ENCODE measurements around the gene PDLIM5.

The PDLIM5 gene

DNA sequence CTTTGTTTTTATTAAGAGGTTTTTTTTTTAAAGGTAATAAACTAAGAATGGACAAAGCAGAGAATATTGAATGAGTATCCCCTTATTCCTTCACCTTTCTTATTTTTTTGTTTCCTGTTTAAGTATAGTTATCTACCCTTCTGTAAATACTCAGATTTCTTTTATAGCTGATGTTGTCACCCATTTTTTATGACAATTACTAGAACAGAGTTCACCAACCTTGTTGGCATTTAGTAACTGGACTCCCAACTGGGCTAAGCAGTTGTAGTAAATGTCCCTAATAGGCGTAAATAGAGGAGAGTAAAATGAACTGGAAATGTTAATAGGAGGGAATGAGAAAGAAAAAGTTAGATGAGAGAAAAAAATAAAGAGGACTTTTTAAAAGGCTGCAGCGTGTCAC, 9.8 kb downstream of the PDLIM5 start:
- TF ChIP-seq, protein P1, sequence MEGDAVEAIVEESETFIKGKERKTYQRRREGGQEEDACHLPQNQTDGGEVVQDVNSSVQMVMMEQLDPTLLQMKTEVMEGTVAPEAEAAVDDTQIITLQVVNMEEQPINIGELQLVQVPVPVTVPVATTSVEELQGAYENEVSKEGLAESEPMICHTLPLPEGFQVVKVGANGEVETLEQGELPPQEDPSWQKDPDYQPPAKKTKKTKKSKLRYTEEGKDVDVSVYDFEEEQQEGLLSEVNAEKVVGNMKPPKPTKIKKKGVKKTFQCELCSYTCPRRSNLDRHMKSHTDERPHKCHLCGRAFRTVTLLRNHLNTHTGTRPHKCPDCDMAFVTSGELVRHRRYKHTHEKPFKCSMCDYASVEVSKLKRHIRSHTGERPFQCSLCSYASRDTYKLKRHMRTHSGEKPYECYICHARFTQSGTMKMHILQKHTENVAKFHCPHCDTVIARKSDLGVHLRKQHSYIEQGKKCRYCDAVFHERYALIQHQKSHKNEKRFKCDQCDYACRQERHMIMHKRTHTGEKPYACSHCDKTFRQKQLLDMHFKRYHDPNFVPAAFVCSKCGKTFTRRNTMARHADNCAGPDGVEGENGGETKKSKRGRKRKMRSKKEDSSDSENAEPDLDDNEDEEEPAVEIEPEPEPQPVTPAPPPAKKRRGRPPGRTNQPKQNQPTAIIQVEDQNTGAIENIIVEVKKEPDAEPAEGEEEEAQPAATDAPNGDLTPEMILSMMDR (IDR thresholded peaks at IDR 0.05; ENCODE audit: low read depth, low read length): no peak
- no peak for DNase-seq (ENCODE audit: extremely low read depth, low read depth)

DNA sequence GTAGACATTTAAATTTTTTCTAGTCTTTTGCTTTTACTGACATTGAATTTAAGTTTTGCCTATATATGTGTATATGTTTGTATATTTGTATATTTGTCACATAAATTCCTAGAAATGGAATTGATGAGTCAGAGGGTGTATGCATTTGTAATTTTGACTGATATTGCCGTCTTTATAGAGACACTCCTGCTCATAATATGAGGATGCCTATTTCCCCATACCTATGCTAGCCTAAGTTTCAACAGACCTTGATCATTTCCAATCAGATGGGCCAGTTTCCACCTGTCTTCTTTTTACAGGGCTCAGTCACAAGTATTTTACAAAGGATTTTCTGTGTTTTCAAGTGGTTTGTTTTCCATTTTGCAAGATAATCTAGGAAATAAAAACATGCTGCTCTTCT, 10.8 kb downstream of the PDLIM5 start:
- no peak for DNase-seq (ENCODE audit: extremely low read depth, low read depth)
- TF ChIP-seq, protein P1 (IDR thresholded peaks at IDR 0.05; ENCODE audit: low read depth, low read length): no peak

DNA sequence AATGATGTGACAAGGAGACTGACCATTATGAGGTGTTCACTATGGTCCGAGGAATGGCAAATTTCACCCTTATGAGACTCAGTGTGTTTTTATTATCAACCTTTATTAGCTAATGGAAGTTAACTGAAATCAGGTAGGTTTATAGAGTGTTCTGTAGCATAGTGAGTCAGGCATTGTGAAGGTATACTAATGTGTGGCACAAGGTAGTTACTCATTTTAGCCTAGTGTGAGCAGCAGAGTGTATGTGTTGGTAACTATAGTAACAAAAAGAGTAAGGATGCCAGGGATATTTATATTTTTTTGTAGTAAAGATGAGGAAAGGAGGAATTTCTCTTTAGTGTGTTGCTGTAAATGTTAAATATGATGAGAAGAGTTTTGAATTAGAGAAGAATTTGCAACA, 12.0 kb downstream of the PDLIM5 start:
- TF ChIP-seq, protein P1 (IDR thresholded peaks at IDR 0.05; ENCODE audit: low read depth, low read length): no peak
- no peak for DNase-seq (ENCODE audit: extremely low read depth, low read depth)

DNA sequence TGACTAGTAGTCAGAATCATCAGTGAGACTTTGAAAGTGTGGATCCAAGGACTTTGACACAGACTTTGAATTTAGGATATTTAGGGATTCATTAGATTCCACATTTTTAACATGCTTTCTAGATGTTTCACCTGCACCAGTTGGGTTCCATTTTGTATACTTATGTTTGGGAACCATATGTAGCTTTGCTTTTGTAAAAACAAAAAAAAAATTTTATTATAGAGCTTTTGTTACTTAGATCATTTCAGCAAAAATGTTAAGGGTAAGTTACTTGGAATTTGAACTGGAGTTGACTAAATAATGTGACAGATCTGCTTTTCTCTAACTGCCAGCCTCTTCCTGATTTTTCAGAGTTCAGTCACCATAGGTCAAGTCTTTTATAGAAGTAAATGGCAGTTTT, 14.6 kb downstream of the PDLIM5 start:
- TF ChIP-seq, protein P1 (IDR thresholded peaks at IDR 0.05; ENCODE audit: low read depth, low read length): no peak
- DNase-seq (ENCODE audit: extremely low read depth, low read depth): no peak

DNA sequence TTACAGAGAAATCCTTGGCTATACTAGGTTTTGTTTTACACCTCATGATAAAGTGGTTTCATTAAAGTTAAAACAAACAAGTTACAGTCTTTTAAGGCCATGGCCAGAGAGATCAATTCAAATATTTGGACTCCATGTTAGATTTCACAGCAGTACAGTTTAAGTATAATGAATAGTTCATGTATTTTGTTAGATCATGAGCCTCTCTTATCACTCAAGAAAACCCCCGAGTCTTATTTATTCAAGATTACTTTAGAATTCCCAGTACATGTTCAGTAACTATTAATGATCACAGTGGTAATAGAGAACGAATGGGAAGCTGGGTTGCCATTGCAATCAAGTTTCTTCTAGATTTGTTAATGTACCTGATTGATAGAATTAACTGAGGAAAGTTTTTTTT, 15.2 kb downstream of the PDLIM5 start:
- TF ChIP-seq, protein P1 (IDR thresholded peaks at IDR 0.05; ENCODE audit: low read depth, low read length): no peak
- DNase-seq (ENCODE audit: extremely low read depth, low read depth): no peak

DNA sequence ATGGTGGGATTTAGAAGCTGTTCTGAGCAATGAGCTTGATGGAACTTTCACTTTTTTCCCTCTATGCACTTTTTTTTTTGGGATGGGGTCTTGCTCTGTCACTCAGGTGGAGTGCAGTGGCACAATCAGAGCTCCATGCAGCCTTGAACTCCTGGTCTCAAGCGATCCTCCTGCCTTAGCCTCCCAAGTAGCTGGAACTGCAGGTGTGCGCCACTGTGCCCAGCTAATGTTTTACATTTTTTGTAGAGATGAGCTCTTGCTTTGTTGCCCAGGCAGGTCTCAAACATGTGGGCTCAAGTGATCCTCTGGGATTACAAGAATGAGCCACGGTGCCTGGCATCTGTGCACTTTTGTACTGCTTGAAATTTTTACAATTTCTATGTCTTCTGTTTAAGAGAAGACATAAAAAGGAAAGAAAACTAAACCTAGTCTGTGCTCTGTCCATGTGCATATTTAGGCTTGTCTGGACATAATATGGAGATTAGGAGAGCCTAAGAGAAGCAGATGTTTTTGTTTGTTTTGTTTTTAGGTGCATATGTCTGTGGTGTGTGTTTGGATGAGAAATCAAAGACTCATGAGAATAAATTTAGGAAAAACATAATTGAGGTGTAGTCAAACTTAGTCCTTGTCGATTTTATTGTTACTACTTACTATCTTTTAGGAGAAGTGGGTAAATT, 16.5 kb downstream of the PDLIM5 start:
- no peak for DNase-seq (ENCODE audit: extremely low read depth, low read depth)
- TF ChIP-seq, protein P1 (IDR thresholded peaks at IDR 0.05; ENCODE audit: low read depth, low read length): no peak

DNA sequence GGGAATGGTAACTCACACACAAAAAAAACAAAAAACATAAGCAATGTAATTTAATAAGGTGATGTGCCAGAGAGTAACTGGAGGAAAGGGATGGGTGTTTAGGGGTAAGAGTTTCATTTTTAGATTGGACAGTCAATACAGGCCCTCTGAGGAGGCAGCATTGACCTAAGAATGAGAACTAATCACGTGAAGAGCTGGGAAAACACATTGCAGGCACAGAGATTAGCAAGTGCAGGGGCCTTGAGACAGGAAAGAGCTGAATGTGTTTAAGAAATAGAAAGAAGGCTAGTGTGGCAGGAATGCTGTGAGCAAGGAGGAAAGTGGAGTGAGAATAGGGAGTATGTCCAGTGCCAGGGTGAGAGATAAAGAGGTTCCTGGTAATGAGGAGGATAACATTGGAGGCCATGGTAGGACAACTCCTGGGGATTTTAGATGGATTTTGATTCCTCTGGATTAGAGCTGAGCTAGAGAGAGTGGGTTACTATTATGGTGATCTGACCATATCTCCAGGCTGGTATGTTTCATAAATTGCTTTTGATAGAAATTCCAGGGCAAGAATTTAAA, 17.6 kb downstream of the PDLIM5 start:
- DNase-seq (ENCODE audit: extremely low read depth, low read depth): no peak
- TF ChIP-seq, protein P1 (IDR thresholded peaks at IDR 0.05; ENCODE audit: low read depth, low read length): no peak

Measured in AG09319 (cell line).